Measurements from ENCODE around the gene SFXN1. TPM values are rescaled to one million over a fixed set of nuclear protein-coding genes. Genes with fewer than 3 reads are reported as not detected.

The SFXN1 gene
- total and polyA plus RNA-seq, 2 donors (not counting 3 experiments of a cell fraction or from before 2014, with no cell fraction given): 61.7 to 69.3 TPM

- Histone ChIP-seq H3K9me3 (replicated peaks; ENCODE audit: control insufficient read depth, insufficient read depth, low read length) (no peaks in the 10 kb centered on the region), H3K4me1 (ENCODE audit: control insufficient read depth, extremely low read depth, insufficient read depth, low read length) (no peaks in the 10 kb centered on the region), H3K9me1 (replicated peaks; ENCODE audit: control insufficient read depth, extremely low read depth, insufficient read depth, low read length) (no peaks in the 10 kb centered on the region), H3K4me2 (ENCODE audit: insufficient read depth, low read length) (no peak overlapping the region), H3K27me3 (ENCODE audit: control insufficient read depth in 2 of 2, insufficient read depth in 2 of 2, low read length in 2 of 2) (peaks cover 0 to 4% of the 10 kb centered on the region in 2 experiments), H3K79me2 (ENCODE audit: control insufficient read depth, insufficient read depth, low read length) (no peaks in the 10 kb centered on the region), H4K20me1 (replicated peaks; ENCODE audit: control insufficient read depth, extremely low read depth, insufficient read depth, low read length) (no peaks in the 10 kb centered on the region), H2AFZ (ENCODE audit: low read depth, low read length) (no peak overlapping the region), H3K4me3 (replicated peaks in 1 of 3; ENCODE audit: insufficient read depth in 1 of 3, low read depth in 1 of 3, low read length in 3 of 3) (no peak overlapping the region), H3K36me3 (ENCODE audit: control insufficient read depth in 2 of 2, extremely low read depth in 1 of 2, insufficient read depth in 2 of 2, low read length in 2 of 2) (no peaks in the 10 kb centered on the region), H3K27ac (ENCODE audit: insufficient read depth, low read depth, low read length) (no peak overlapping the region), H3K9ac (replicated peaks; ENCODE audit: extremely low read depth, insufficient read depth, low read length) (no peak overlapping the region)
- BruUV-seq (replicated peaks): no TSS peak
- ChIA-PET CTCF (no interaction called here), POLR2A (no interaction called here)
- no peak for TF ChIP-seq EZH2 (IDR thresholded peaks at IDR 0.05; ENCODE audit: borderline replicate concordance, low read depth, low read length, severe bottlenecking)
- TF ChIP-seq FOS (IDR thresholded peaks at IDR 0.05; ENCODE audit: borderline replicate concordance, insufficient read depth, low read length): no peak
- no peak for TF ChIP-seq CTCF (IDR thresholded peaks at IDR 0.05; ENCODE audit: extremely low read depth in 1 of 2, insufficient read depth in 1 of 2, low read depth in 1 of 2, low read length in 2 of 2)
- no peak for TF ChIP-seq MAX (IDR thresholded peaks at IDR 0.05; ENCODE audit: insufficient read depth, insufficient read length)
- no peak for TF ChIP-seq POLR2A (IDR thresholded peaks at IDR 0.05; ENCODE audit: low read depth, low read length)
- no peak for TF ChIP-seq MYC (IDR thresholded peaks at IDR 0.05; ENCODE audit: low read depth, low read length)
- no peak for TF ChIP-seq GATA2 (IDR thresholded peaks at IDR 0.05; ENCODE audit: insufficient read depth, insufficient read length, low read depth, low read length)
- TF ChIP-seq POLR2AphosphoS5 (IDR thresholded peaks at IDR 0.05; ENCODE audit: insufficient read depth, low read depth, low read length): no peak
- no peak for TF ChIP-seq JUN (IDR thresholded peaks at IDR 0.05; ENCODE audit: borderline replicate concordance, insufficient read depth, insufficient read length, low read depth)
- dilution Hi-C loops (cut with MboI; ENCODE audit: extremely low pct_ligation_motif_present, low sequenced_read_pairs) (no loop called here), intact Hi-C loops (cut with micrococcal nuclease) (no loop called here)
- DNase-seq (ENCODE audit: low read depth, low spot score) (no peak), FAIRE-seq (no peak)
These were observed 7.2 kb upstream of the SFXN1 start for GRCh38 chr5:175471196-175471595.
